Measurements from ENCODE around the gene SLCO3A1.

Gene SLCO3A1

DNA sequence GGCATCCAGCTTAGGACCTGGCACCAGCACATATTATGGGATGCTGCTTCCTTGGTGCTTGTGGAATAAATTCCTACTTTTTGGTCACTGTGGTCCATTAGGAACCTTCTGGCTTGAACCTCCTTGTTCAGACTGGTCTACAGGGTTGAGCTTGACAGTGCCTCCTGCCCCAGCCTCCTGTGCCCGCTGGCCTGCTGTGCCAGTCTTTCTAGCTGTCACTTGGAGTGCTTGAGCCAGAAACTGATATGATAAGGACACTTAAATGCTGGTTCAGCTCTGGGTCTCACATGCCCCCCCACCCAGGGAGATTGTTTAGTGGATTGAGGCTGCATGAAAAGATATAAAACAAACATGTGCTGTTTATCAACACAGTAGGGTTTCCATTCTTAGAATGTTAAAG is 147.8 kb downstream of the SLCO3A1 start:
- no peak for TF ChIP-seq CTCF (IDR thresholded peaks at IDR 0.05)
- H3K4me3 ChIP-seq (ENCODE audit: low read depth in 1 of 2, low read length in 1 of 2): no peak overlapping the region
- H3K9me3 ChIP-seq: no peaks in the 10 kb centered on the region
- H3K36me3 ChIP-seq: no peaks in the 10 kb centered on the region
- no peaks in the 10 kb centered on the region for H3K27me3 ChIP-seq
- no peaks in the 10 kb centered on the region for H3K4me1 ChIP-seq (ENCODE audit: control insufficient read depth in 1 of 2, insufficient read depth in 1 of 2, low read depth in 1 of 2, low read length in 1 of 2)
- no peak overlapping the region for H3K27ac ChIP-seq

DNA sequence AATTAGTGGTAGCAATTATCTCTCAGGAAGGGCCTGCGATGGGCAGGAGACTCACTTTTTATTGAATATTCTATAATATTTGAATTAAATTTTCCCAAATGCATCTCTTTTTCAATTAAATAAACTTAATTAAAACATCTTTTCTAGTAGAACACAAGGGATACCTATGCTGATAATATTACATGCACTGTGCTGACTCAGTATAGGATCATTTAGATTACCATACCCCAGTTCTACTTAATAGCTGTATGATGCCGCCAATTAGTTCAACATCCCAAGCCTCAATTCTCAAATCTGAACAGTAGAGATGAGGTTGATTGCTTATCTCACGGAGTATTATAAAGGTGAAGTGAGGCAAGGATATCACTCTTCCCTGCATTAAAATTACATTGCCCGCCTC is 149.2 kb downstream of the SLCO3A1 start:
- no peaks in the 10 kb centered on the region for H3K9me3 ChIP-seq
- no peaks in the 10 kb centered on the region for H3K36me3 ChIP-seq
- no peak for TF ChIP-seq CTCF (IDR thresholded peaks at IDR 0.05)
- no peak overlapping the region for H3K4me3 ChIP-seq (ENCODE audit: low read depth in 1 of 2, low read length in 1 of 2)
- no peak overlapping the region for H3K27ac ChIP-seq
- H3K27me3 ChIP-seq: no peaks in the 10 kb centered on the region
- H3K4me1 ChIP-seq (ENCODE audit: control insufficient read depth in 1 of 2, insufficient read depth in 1 of 2, low read depth in 1 of 2, low read length in 1 of 2): no peaks in the 10 kb centered on the region

GRCh38 chr15:92003515-92004067 is 150.1 kb downstream of the SLCO3A1 start:
- no peak for TF ChIP-seq CTCF (IDR thresholded peaks at IDR 0.05)
- Histone ChIP-seq H3K9me3 (no peaks in the 10 kb centered on the region), H3K36me3 (no peaks in the 10 kb centered on the region), H3K4me1 (ENCODE audit: control insufficient read depth in 1 of 2, insufficient read depth in 1 of 2, low read depth in 1 of 2, low read length in 1 of 2) (no peaks in the 10 kb centered on the region), H3K27ac (no peak overlapping the region), H3K4me3 (ENCODE audit: low read depth in 1 of 2, low read length in 1 of 2) (no peak overlapping the region), H3K27me3 (no peaks in the 10 kb centered on the region)

GRCh38 chr15:92005154-92005553 is 151.6 kb downstream of the SLCO3A1 start:
- Histone ChIP-seq H3K27ac (no peak overlapping the region), H3K9me3 (no peaks in the 10 kb centered on the region), H3K36me3 (no peaks in the 10 kb centered on the region), H3K4me1 (ENCODE audit: control insufficient read depth in 1 of 2, insufficient read depth in 1 of 2, low read depth in 1 of 2, low read length in 1 of 2) (no peaks in the 10 kb centered on the region), H3K27me3 (no peaks in the 10 kb centered on the region), H3K4me3 (ENCODE audit: low read depth in 1 of 2, low read length in 1 of 2) (no peak overlapping the region)
- no peak for TF ChIP-seq CTCF (IDR thresholded peaks at IDR 0.05)

DNA sequence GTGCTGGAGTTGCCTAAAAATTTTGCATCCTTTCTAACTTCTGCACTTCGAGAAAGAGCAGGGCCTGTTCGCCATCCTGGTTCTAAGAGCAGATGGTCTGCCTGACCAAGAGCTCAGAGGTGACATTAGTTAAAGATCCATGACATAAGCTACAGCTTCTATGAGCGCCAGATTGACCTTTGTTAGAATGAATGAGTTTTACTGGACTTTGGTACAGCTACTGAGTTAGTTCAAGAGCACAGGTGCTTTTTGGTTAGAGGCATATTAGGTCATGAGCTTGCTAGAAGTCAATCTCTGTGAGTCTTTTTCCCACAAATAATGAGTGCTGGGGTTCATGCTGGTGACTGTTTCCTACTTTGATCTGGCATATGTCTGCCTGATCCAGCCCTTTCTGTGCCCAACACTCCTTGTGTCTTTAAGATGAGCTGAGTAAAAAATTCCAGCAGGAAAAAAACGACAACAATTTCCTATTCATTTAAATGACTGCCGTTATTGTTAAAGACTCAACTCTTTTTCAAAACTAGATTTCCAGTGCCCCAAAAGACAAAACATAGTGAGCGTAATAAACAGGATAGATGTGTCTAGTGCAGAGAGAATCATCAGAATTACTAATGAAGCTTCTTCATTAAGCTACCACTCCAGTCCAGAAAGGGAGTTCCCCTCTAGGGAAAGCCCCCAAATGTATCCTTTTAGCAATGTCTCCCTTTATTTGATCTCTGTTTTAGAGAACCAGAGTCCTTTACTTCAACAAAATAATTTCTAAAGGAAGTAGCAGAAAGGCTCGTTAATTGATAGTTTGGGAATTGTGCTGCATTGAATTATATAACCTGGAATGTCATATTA is 152.9 kb downstream of the SLCO3A1 start:
- Histone ChIP-seq H3K27ac (no peak overlapping the region), H3K36me3 (no peaks in the 10 kb centered on the region), H3K4me1 (ENCODE audit: control insufficient read depth in 1 of 2, insufficient read depth in 1 of 2, low read depth in 1 of 2, low read length in 1 of 2) (no peaks in the 10 kb centered on the region), H3K27me3 (no peaks in the 10 kb centered on the region), H3K4me3 (ENCODE audit: low read depth in 1 of 2, low read length in 1 of 2) (no peak overlapping the region), H3K9me3 (no peaks in the 10 kb centered on the region)
- no peak for TF ChIP-seq CTCF (IDR thresholded peaks at IDR 0.05)
